Left lung (tissue), 10 donors: ENCODE measurements around the gene POT1. TPM values are rescaled to one million over a fixed set of nuclear protein-coding genes. Genes with fewer than 3 reads are reported as not detected.

Experiments used
- ATAC-seq: fragments of 200-7000 bp; cut with Tn5 transposase; one replicate; pipeline ENCODE4 v1.9.1; 2020; ENCODE audit warnings: moderate library complexity
- DNase-seq, 4 donors: peaks; one replicate each; pipeline ENCODE4 v3.0.0-alpha.2; 2013 to 2020
- H3K27ac ChIP-seq, 2 donors: fragments of 200-600 bp; sonication (generic) in 1 of 2; one replicate each; pipeline versions ENCODE4 v1.5.0 to v1.8.0; 2020 to 2021
- H3K27me3 ChIP-seq, 2 donors: fragments of 200-600 bp; sonication (generic) in 1 of 2; one replicate each; pipeline versions ENCODE4 v1.5.0 to v1.8.0; 2020 to 2021
- H3K36me3 ChIP-seq, 2 donors: fragments of 200-600 bp; sonication (generic) in 1 of 2; one replicate each; pipeline versions ENCODE4 v1.5.0 to v1.8.0; 2020 to 2021
- H3K4me1 ChIP-seq, 2 donors: fragments of 200-600 bp; one replicate each; pipeline ENCODE4 v1.8.0; 2021
- H3K4me3 ChIP-seq, 2 donors: fragments of 200-600 bp; sonication (generic) in 1 of 2; one replicate each; pipeline versions ENCODE4 v1.5.0 to v1.8.0; 2020 to 2021; ENCODE audit warnings: mild to moderate bottlenecking in 1 of 2
- H3K9me3 ChIP-seq, 2 donors: fragments of 200-600 bp; sonication (generic) in 1 of 2; one replicate each; pipeline versions ENCODE4 v1.5.0 to v1.8.0; 2020 to 2021
- CTCF ChIP-seq, 2 donors: fragments of 200-600 bp; sonication (generic) in 1 of 2; IDR thresholded peaks; one replicate each; pipeline versions ENCODE4 v1.5.0 to v1.8.0; 2021; ENCODE audit warnings: antibody characterized with exemption in 2 of 2
- intact Hi-C, 2 donors: fragments of 100-400 bp; cut with DNase I; formaldehyde crosslinking; loops; one replicate each; pipeline versions ENCODE4 v1.11.2 to v1.14.2; 2022
- polyA plus RNA-seq, 6 donors: library from polyadenylated mRNA; unstranded; fragments of 120-200 nt; gene quantifications; one replicate each; pipeline ENCODE4 v1.2.1, GENCODE V29; 2013; ENCODE audit not compliant: insufficient read length in 6 of 6
- total RNA-seq, 2 donors: library from RNA; stranded (reverse); fragmentation: NEBNext Ultra II Directional; extraction: Animal tissue kit (Norgen Biotek cat#: 25700); gene quantifications; one replicate each; pipeline ENCODE4 v1.2.1, GENCODE V29; 2021
- donor health status: DM: no; HTN: yes; CAD: no.
- donor health status: DM: no; HTN: no; CAD: no.

Gene POT1
- total and polyA plus RNA-seq, 8 donors: 16.2 to 55.4 (median 39.6) TPM

GRCh38 chr7:124808206-124808605 lies 121.4 kb downstream of the POT1 start:
- DNase-seq (no peak), ATAC-seq (no peak)
- Histone ChIP-seq H3K36me3 (no peaks in the 10 kb centered on the region), H3K27me3 (no peaks in the 10 kb centered on the region), H3K4me1 (no peaks in the 10 kb centered on the region), H3K27ac (no peak overlapping the region), H3K9me3 (no peaks in the 10 kb centered on the region), H3K4me3 (no peak overlapping the region)
- intact Hi-C loops: no loop called here
- TF ChIP-seq CTCF (IDR thresholded peaks at IDR 0.05): no peak

- no peak for ATAC-seq
- no peak for TF ChIP-seq CTCF (IDR thresholded peaks at IDR 0.05)
- intact Hi-C loops: no loop called here
Observed at GRCh38 chr7:124801330-124801895, 128.2 kb downstream of the POT1 start.

GRCh38 chr7:124800386-124800785 lies 129.2 kb downstream of the POT1 start:
- no peak for TF ChIP-seq CTCF (IDR thresholded peaks at IDR 0.05)
- no peak overlapping the region for H3K27ac ChIP-seq
- H3K4me1 ChIP-seq: no peaks in the 10 kb centered on the region
- peaks cover 0 to 2% of the 10 kb centered on the region in 2 donors for H3K9me3 ChIP-seq
- H3K4me3 ChIP-seq: no peak overlapping the region
- no peaks in the 10 kb centered on the region for H3K36me3 ChIP-seq
- no peak for DNase-seq
- no peak for ATAC-seq
- intact Hi-C loops: no loop called here
- peaks cover 0 to 4% of the 10 kb centered on the region in 2 donors for H3K27me3 ChIP-seq

More at GRCh38 chr7:124801330-124801895, 128.2 kb downstream of the POT1 start:
- Histone ChIP-seq H3K4me1 (no peaks in the 10 kb centered on the region), H3K27ac (no peak overlapping the region), H3K4me3 (no peak overlapping the region), H3K36me3 (no peaks in the 10 kb centered on the region), H3K9me3 (no peaks in the 10 kb centered on the region), H3K27me3 (peaks cover 0 to 4% of the 10 kb centered on the region in 2 donors)
- DNase-seq: no peak

GRCh38 chr7:124799448-124799847 lies 130.2 kb downstream of the POT1 start:
- ATAC-seq (no peak), DNase-seq (no peak)
- TF ChIP-seq CTCF (IDR thresholded peaks at IDR 0.05): no peak
- no peak overlapping the region for H3K27ac ChIP-seq
- peaks cover 0 to 4% of the 10 kb centered on the region in 2 donors for H3K27me3 ChIP-seq
- intact Hi-C loops: no loop called here
- H3K4me1 ChIP-seq: no peaks in the 10 kb centered on the region
- H3K36me3 ChIP-seq: no peaks in the 10 kb centered on the region
- H3K9me3 ChIP-seq: peaks cover 0 to 2% of the 10 kb centered on the region in 2 donors
- no peak overlapping the region for H3K4me3 ChIP-seq

- TF ChIP-seq CTCF (IDR thresholded peaks at IDR 0.05): no peak
- no peaks in the 10 kb centered on the region for H3K36me3 ChIP-seq
- DNase-seq: no peak
Observed at GRCh38 chr7:124796771-124797170, 132.9 kb downstream of the POT1 start.

More at GRCh38 chr7:124796771-124797170, 132.9 kb downstream of the POT1 start:
- no peak for ATAC-seq
- intact Hi-C loops: no loop called here
- Histone ChIP-seq H3K4me3 (no peak overlapping the region), H3K27ac (no peak overlapping the region), H3K4me1 (no peaks in the 10 kb centered on the region), H3K27me3 (peaks cover 0 to 4% of the 10 kb centered on the region in 2 donors), H3K9me3 (peaks cover 0 to 2% of the 10 kb centered on the region in 2 donors)
